Kidney epithelial cell (primary cell): Measurements from ENCODE around the gene NMNAT2. TPM values are rescaled to one million over a fixed set of nuclear protein-coding genes. Genes with fewer than 3 reads are reported as not detected.

Experiments used
- DNase-seq: peaks from one replicate; pipeline ENCODE4 v3.0.0-alpha.2; 2010; ENCODE audit warnings: low read depth
- H3K27me3 ChIP-seq: 2 replicates; pipeline ENCODE4 v1.6.0; 2011; ENCODE audit warnings: low read length; ENCODE audit not compliant: control insufficient read depth, insufficient read depth
- H3K36me3 ChIP-seq: 2 replicates; pipeline ENCODE4 v1.5.1; 2011; ENCODE audit warnings: low read length; ENCODE audit not compliant: control insufficient read depth, insufficient read depth
- H3K4me3 ChIP-seq: 2 replicates; pipeline ENCODE4 v1.5.1; 2011; ENCODE audit warnings: low read depth, mild to moderate bottlenecking, control low read depth, low read length
- total RNA-seq: library from RNA; depleted of rRNA; stranded (reverse); fragments of >200 nt; gene quantifications from 2 replicates; pipeline ENCODE4 v1.2.3, GENCODE V29; 2015
- TF ChIP-seq, protein P1 (sequence below): IDR thresholded peaks from 2 replicates; pipeline ENCODE4 v1.5.1; 2011; ENCODE audit warnings: mild to moderate bottlenecking, moderate library complexity, low read length, control low read depth, inconsistent platforms; ENCODE audit not compliant: insufficient read depth, poor library complexity, severe bottlenecking

Gene NMNAT2
- total RNA-seq, 1 donor from 2014 or later, result 1.0 TPM

GRCh38 chr1:183295521-183295920 is 122.7 kb downstream of the NMNAT2 start:
- Histone ChIP-seq H3K36me3 (no peaks in the 10 kb centered on the region), H3K27me3 (no peaks in the 10 kb centered on the region), H3K4me3 (no peak overlapping the region)
- TF ChIP-seq, protein P1, sequence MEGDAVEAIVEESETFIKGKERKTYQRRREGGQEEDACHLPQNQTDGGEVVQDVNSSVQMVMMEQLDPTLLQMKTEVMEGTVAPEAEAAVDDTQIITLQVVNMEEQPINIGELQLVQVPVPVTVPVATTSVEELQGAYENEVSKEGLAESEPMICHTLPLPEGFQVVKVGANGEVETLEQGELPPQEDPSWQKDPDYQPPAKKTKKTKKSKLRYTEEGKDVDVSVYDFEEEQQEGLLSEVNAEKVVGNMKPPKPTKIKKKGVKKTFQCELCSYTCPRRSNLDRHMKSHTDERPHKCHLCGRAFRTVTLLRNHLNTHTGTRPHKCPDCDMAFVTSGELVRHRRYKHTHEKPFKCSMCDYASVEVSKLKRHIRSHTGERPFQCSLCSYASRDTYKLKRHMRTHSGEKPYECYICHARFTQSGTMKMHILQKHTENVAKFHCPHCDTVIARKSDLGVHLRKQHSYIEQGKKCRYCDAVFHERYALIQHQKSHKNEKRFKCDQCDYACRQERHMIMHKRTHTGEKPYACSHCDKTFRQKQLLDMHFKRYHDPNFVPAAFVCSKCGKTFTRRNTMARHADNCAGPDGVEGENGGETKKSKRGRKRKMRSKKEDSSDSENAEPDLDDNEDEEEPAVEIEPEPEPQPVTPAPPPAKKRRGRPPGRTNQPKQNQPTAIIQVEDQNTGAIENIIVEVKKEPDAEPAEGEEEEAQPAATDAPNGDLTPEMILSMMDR, result no peak
- DNase-seq, result no peak

GRCh38 chr1:183293876-183294275 is 124.3 kb downstream of the NMNAT2 start:
- Histone ChIP-seq H3K27me3 (no peaks in the 10 kb centered on the region), H3K4me3 (no peak overlapping the region), H3K36me3 (no peaks in the 10 kb centered on the region)
- TF ChIP-seq, protein P1, result no peak
- DNase-seq, result no peak

- no peaks in the 10 kb centered on the region for H3K36me3 ChIP-seq
- DNase-seq, result no peak
- H3K27me3 ChIP-seq, result no peaks in the 10 kb centered on the region
- TF ChIP-seq, protein P1, result no peak
- no peak overlapping the region for H3K4me3 ChIP-seq
Observed at GRCh38 chr1:183293241-183293640, 124.9 kb downstream of the NMNAT2 start.

- no peaks in the 10 kb centered on the region for H3K27me3 ChIP-seq
- no peak overlapping the region for H3K4me3 ChIP-seq
- TF ChIP-seq, protein P1, result no peak
- no peak for DNase-seq
- no peaks in the 10 kb centered on the region for H3K36me3 ChIP-seq
Observed at GRCh38 chr1:183291802-183292514, 126.2 kb downstream of the NMNAT2 start.

GRCh38 chr1:183291216-183291762 is 126.9 kb downstream of the NMNAT2 start:
- H3K36me3 ChIP-seq, result no peaks in the 10 kb centered on the region
- H3K27me3 ChIP-seq, result no peaks in the 10 kb centered on the region
- no peak overlapping the region for H3K4me3 ChIP-seq
- TF ChIP-seq, protein P1, result no peak
- no peak for DNase-seq

DNA sequence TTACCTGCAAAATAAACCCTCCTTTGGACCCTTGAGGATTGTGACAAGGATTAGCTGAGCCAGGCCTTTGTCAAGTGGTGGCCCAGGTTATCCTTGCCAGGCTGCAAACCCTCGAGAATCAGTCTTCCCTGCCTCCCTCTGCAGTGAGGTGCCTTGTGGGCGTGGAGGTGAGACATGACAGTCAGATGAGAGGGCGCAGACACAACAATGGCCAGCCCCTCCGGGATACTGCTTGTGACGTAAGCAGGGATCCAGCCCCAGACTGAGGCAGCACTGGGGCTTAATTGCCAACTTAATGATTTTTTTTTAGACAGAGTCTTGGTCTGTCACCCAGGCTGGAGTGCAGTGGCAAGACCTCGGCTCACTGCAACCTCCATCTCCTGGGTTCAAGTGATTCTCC is 127.6 kb downstream of the NMNAT2 start:
- no peaks in the 10 kb centered on the region for H3K27me3 ChIP-seq
- no peaks in the 10 kb centered on the region for H3K36me3 ChIP-seq
- H3K4me3 ChIP-seq, result no peak overlapping the region
- TF ChIP-seq, protein P1, result no peak
- DNase-seq, result no peak
